Calu3 (cell line): Measurements from ENCODE around the gene TAF1B. TPM values are rescaled to one million over a fixed set of nuclear protein-coding genes. Genes with fewer than 3 reads are reported as not detected.
A peak's percentile ranks its signal among the peaks of the same experiment; 100 is the strongest.

Source experiments
- BruUV-seq: library from RNA; stranded (reverse); fragments of 400-500 nt; replicated peaks from 2 replicates; lab custom pipeline; 2021; lab: Mats Ljungman, UMichigan
- CTCF ChIA-PET: fragments of 300-600 bp; sonication (Branson Sonifier 250); formaldehyde crosslinking; loops from one replicate; lab custom pipeline; 2022; ENCODE audit warnings: antibody characterized with exemption; lab: Charles Lee
- DNase-seq: peaks from one replicate; pipeline ENCODE4 v3.0.0; 2022
- H3K27ac Mint-ChIP-seq: one replicate; pipeline ENCODE4 v1.8.0; 2022; ENCODE audit warnings: mixed read lengths; ENCODE audit not compliant: unreplicated experiment
- H3K27me3 Mint-ChIP-seq: one replicate; pipeline ENCODE4 v1.8.0; 2022; ENCODE audit warnings: mixed read lengths; ENCODE audit not compliant: unreplicated experiment
- H3K36me3 Mint-ChIP-seq: one replicate; pipeline ENCODE4 v1.8.0; 2022; ENCODE audit warnings: mild to moderate bottlenecking, moderate library complexity, mixed read lengths; ENCODE audit not compliant: insufficient read depth, unreplicated experiment
- H3K4me1 Mint-ChIP-seq: one replicate; pipeline ENCODE4 v1.8.0; 2022; ENCODE audit warnings: mild to moderate bottlenecking, low read depth, mixed read lengths; ENCODE audit not compliant: unreplicated experiment
- H3K4me3 Mint-ChIP-seq: one replicate; pipeline ENCODE4 v1.8.0; 2022; ENCODE audit warnings: mild to moderate bottlenecking, low read depth, moderate library complexity, mixed read lengths; ENCODE audit not compliant: unreplicated experiment
- H3K9me3 Mint-ChIP-seq: one replicate; pipeline ENCODE4 v1.8.0; 2022; ENCODE audit warnings: low read depth, mixed read lengths; ENCODE audit not compliant: unreplicated experiment
- intact Hi-C: fragments of 100-400 bp; cut with micrococcal nuclease; formaldehyde crosslinking; loops from one replicate; pipeline ENCODE4 v1.10.0; 2022; ENCODE audit not compliant: unreplicated experiment
- total RNA-seq: library from RNA; stranded (reverse); gene quantifications from 2 replicates; pipeline ENCODE4 v1.2.3, GENCODE V29; 2022
- TF ChIP-seq, protein P1 (sequence below): fragments of 200-600 bp; IDR thresholded peaks from one replicate; pipeline ENCODE4 v1.8.0; 2022; ENCODE audit warnings: antibody characterized with exemption; ENCODE audit not compliant: unreplicated experiment

TAF1B gene
- total RNA-seq, 1 experiment from 2014 or later = 23.0 TPM

DNA sequence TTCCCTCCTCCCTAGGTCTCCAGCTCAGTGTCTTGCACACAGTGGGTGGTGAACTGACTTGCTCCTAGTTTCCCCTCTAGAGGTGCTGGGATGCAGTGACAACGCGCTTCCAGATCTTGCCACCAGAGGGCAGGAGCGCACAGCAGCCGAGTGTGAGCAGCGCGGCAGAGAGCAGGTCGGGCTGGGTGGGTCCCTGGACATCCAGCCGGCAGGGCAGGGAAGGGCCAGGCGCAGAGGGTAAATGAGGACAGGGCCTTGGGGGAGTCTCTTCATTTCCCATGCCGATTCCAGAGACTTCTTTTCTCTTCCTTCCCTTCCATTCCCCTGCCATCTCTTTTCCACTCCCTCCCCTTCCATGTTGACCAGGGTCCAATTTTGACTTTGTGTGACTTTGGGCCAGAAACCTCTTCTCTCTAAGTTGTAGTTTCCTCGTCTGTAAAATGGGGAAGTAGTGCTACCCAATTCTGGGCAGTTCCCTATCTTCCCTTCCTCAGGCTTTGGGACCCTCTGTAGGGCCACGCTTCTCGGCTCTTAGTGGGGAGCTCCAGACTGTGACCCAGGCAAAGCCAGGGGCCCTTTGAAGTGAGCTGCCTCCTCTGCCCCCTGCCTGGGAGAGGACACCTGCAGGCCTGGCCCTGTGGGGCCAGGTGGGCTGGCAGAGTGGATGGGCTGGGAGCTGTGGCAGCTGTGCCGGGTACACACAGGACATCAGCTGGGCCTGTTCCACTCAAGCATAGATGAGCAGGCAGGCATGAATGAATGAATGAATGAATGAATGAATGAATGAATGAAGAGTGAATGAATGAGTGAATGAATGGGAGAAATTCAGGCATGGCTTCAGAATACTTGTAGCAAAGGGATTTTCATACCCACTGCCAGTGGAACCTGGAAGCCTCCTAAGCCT lies 43.3 kb upstream of the TAF1B start:
- BruUV-seq = no TSS peak
- no peaks in the 10 kb centered on the region for H3K27me3 Mint-ChIP-seq
- H3K36me3 Mint-ChIP-seq = peaks cover 11% of the 10 kb centered on the region
- CTCF ChIA-PET = interaction anchor here (0.6 to 2.2 kb wide), 11 partner anchors 18 to 272 kb away, joined by 3 to 11 read pairs (median 4); partner anchors contain the start of gene TAF1B
- peak overlapping the region; percentile 50 for H3K4me3 Mint-ChIP-seq
- TF ChIP-seq, protein P1, sequence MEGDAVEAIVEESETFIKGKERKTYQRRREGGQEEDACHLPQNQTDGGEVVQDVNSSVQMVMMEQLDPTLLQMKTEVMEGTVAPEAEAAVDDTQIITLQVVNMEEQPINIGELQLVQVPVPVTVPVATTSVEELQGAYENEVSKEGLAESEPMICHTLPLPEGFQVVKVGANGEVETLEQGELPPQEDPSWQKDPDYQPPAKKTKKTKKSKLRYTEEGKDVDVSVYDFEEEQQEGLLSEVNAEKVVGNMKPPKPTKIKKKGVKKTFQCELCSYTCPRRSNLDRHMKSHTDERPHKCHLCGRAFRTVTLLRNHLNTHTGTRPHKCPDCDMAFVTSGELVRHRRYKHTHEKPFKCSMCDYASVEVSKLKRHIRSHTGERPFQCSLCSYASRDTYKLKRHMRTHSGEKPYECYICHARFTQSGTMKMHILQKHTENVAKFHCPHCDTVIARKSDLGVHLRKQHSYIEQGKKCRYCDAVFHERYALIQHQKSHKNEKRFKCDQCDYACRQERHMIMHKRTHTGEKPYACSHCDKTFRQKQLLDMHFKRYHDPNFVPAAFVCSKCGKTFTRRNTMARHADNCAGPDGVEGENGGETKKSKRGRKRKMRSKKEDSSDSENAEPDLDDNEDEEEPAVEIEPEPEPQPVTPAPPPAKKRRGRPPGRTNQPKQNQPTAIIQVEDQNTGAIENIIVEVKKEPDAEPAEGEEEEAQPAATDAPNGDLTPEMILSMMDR = peak; percentile 93
- peaks cover 49% of the 10 kb centered on the region for H3K4me1 Mint-ChIP-seq
- H3K9me3 Mint-ChIP-seq = no peaks in the 10 kb centered on the region
- intact Hi-C loops = loop anchor here (1.0 kb wide), 2 partner anchors 114 to 248 kb away; no protein-coding TSS in a partner anchor
- peak overlapping the region; percentile 85 for H3K27ac Mint-ChIP-seq
- peak; percentile 95 for DNase-seq

DNA sequence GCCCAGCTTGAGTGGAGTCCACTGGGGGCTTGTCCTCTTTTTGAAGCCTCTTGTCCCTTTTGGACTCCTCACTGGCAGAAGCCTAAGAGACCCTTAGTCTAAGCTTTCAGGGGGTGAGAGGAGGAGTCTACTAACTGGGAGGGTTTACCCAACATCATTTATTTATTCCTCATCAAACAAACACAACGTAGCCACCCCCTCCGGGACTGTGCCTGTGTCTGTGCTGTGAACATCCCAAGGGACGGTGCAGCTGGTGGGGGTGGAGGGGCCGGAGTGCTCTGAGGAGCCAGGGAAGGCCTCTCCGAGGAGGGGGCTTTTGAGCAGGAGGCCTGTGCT lies 42.7 kb upstream of the TAF1B start:
- Mint-ChIP-seq H3K9me3 (no peaks in the 10 kb centered on the region), H3K36me3 (peaks cover 11% of the 10 kb centered on the region), H3K4me1 (peaks cover 49% of the 10 kb centered on the region), H3K27me3 (no peaks in the 10 kb centered on the region), H3K27ac (peak overlapping the region; percentile 85), H3K4me3 (no peak overlapping the region)
- CTCF ChIA-PET = interaction anchor here (0.6 to 1.5 kb wide), 3 partner anchors 43 to 248 kb away, joined by 3 to 11 read pairs (median 3); partner anchors contain the start of gene TAF1B
- DNase-seq = no peak
- BruUV-seq = no TSS peak
- intact Hi-C loops = no loop called here
- TF ChIP-seq, protein P1 = no peak

DNA sequence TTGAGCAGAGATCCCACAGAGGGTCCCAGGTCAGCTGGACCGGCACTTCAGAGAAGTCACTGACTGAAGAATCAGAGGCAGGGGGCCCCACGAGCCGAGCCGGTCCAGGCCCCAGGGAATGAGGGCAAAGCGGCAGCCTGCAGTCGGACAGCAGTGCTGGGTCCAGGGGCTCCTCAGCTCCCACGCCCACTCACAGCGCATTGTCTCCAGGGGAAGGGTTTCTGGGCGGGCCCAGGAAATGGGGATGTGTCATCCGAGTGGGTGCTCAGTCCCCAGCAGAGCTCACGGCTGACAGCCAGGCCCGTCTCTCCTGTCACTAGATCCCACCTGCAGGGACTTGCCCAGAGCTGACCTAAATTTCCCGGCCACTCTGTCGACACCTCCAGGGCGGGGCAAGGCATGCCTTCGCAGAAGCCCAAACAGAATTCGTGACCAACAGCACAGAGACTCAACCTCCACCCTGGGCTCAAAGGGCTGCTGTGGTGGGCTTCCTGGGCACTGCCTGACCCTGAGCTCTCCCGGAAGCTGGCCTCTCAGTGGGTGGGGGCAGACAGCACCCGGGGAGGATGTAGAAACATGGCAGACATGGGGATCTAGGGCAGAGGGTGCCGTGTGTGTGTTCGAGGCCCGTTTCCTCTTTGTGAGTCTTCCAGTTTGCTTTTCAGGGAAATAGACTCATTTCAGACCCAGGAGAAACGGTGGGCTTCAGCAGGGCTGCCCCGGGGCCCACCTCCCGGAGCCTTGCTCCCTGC lies 42.1 kb upstream of the TAF1B start:
- Mint-ChIP-seq H3K4me3 (no peak overlapping the region), H3K4me1 (peaks cover 49% of the 10 kb centered on the region), H3K36me3 (peaks cover 11% of the 10 kb centered on the region), H3K27ac (no peak overlapping the region), H3K27me3 (no peaks in the 10 kb centered on the region), H3K9me3 (no peaks in the 10 kb centered on the region)
- CTCF ChIA-PET = interaction anchor here (1.5 kb wide), 1 partner anchor 43 kb away, joined by 3 read pairs; no protein-coding TSS in a partner anchor
- intact Hi-C loops = no loop called here
- TF ChIP-seq, protein P1 = no peak
- no TSS peak for BruUV-seq
- peak; percentile 44 for DNase-seq

DNA sequence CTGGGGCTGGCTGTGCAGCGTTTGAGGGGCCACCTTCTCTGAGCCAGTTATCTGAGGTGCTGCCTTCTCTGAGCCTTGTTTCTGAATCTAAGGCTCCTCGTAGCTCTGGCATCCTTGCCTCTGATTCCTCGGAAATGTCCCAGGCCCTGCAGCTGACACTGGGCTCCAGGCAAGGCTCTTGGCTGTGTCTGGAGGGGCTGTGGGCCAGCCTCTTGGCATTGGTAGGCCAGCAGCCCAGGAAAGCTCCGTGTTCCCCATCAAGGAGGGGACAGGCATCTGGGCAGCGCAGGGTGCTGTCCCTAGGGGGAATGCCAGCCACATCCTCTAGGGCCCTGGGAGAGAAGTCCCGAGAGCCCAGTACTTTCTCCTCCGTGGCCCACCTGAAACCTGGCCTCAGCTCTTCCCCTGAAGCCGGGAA lies 40.7 kb upstream of the TAF1B start:
- H3K4me3 Mint-ChIP-seq = no peak overlapping the region
- TF ChIP-seq, protein P1 = no peak

More for the DNA sequence above, 40.7 kb upstream of the TAF1B start:
- intact Hi-C loops = no loop called here
- no peak for DNase-seq
- no peak overlapping the region for H3K27ac Mint-ChIP-seq
- peaks cover 11% of the 10 kb centered on the region for H3K36me3 Mint-ChIP-seq
- no TSS peak for BruUV-seq
- H3K4me1 Mint-ChIP-seq = peaks cover 45% of the 10 kb centered on the region
- H3K9me3 Mint-ChIP-seq = no peaks in the 10 kb centered on the region
- H3K27me3 Mint-ChIP-seq = no peaks in the 10 kb centered on the region
- CTCF ChIA-PET = no interaction called here
